ENCODE results near the gene FAM221A. TPM values are rescaled to one million over a fixed set of nuclear protein-coding genes. Genes with fewer than 3 reads are reported as not detected.

Gene FAM221A
- total and polyA plus RNA-seq, 9 of the 15 experiments (the other 6 are each of a cell fraction or from before 2014, with no cell fraction given) = not detected

DNA sequence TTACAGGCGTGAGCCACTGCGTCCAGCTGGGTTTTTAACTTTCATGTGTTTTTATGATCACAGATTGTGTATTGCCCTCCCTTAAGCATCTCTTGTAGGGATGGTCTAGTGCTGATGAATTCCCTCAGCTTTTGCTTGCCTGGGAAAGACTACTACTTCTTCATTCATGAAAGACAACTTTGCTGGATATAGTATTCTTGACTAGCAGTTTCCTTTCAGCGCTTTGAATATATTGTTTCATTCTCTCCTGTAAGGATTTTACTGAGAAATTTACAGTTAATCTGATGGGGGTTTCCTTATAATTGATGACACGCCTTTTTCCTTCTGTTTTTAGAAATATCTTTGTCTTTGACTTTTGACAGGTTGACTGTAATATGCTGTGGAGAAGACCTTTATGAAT lies 63.2 kb downstream of the FAM221A start:
- no peak for TF ChIP-seq JUNB (CRISPR knock-in tag; conservative IDR thresholded peaks at IDR 0.05)
- TF ChIP-seq LEF1 (IDR thresholded peaks at IDR 0.05) = no peak
- TF ChIP-seq LARP7 (IDR thresholded peaks at IDR 0.05) = no peak
- no peak for TF ChIP-seq RB1 (IDR thresholded peaks at IDR 0.05; ENCODE audit: low read depth)
- no peak for TF ChIP-seq GATAD2A (IDR thresholded peaks at IDR 0.05)
- TF ChIP-seq, protein P1, sequence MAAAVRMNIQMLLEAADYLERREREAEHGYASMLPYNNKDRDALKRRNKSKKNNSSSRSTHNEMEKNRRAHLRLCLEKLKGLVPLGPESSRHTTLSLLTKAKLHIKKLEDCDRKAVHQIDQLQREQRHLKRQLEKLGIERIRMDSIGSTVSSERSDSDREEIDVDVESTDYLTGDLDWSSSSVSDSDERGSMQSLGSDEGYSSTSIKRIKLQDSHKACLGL (CRISPR knock-in tag; IDR thresholded peaks at IDR 0.05; ENCODE audit: borderline replicate concordance, poor library complexity, severe bottlenecking) = no peak
- TF ChIP-seq ASH1L (IDR thresholded peaks at IDR 0.05; ENCODE audit: borderline replicate concordance, low read depth, partially characterized antibody) = no peak
- POLR2A ChIA-PET = no interaction called here
- H3K9ac ChIP-seq (ENCODE audit: insufficient read depth in 1 of 2, low read depth in 2 of 2, low read length in 2 of 2) = no peak overlapping the region
- H3K9me1 ChIP-seq (ENCODE audit: control insufficient read depth, insufficient read depth, low read length) = no peaks in the 10 kb centered on the region
- H3K9me3 ChIP-seq (replicated peaks; ENCODE audit: control insufficient read depth, insufficient read depth, low read depth, low read length) = peaks cover 4% of the 10 kb centered on the region
- H3K27ac ChIP-seq (ENCODE audit: extremely low read depth, low read depth, low read length) = no peak overlapping the region
- no peak for ATAC-seq
- no peaks in the 10 kb centered on the region for H3K79me2 ChIP-seq (ENCODE audit: control insufficient read depth, insufficient read depth, low read length)
- no peaks in the 10 kb centered on the region for H3K27me3 ChIP-seq (ENCODE audit: control insufficient read depth in 2 of 2, insufficient read depth in 2 of 2, low read length in 2 of 2)
- no peak overlapping the region for H3K4me2 ChIP-seq (ENCODE audit: insufficient read depth, low read length)
- intact Hi-C loops (cut with micrococcal nuclease) = no loop called here
- FAIRE-seq = no peak
- H2AFZ ChIP-seq (ENCODE audit: low read depth, low read length) = no peak overlapping the region
- H3K4me1 ChIP-seq (replicated peaks in 1 of 2; ENCODE audit: control insufficient read depth in 2 of 2, insufficient read depth in 2 of 2, low read length in 2 of 2) = no peaks in the 10 kb centered on the region
- H3K4me3 ChIP-seq = no peak overlapping the region
- WGBS (ENCODE audit: insufficient coverage, low coverage, missing lambda C conversion rate) = 11% methylated on average over 4 of the region's 4 CpGs
- CTCF ChIA-PET (ENCODE audit: low intra/inter-chr PET ratio) = no interaction called here
- in situ Hi-C loops (cut with MboI) = no loop called here
- BruUV-seq (replicated peaks) = no TSS peak
- H3K36me3 ChIP-seq (ENCODE audit: control insufficient read depth, insufficient read depth, low read length) = no peaks in the 10 kb centered on the region
- DNase-seq (ENCODE audit: extremely low read depth in 1 of 4, low spot score in 3 of 4) = no peak
- no peaks in the 10 kb centered on the region for H4K20me1 ChIP-seq (replicated peaks; ENCODE audit: control insufficient read depth, insufficient read depth, low read length)

DNA sequence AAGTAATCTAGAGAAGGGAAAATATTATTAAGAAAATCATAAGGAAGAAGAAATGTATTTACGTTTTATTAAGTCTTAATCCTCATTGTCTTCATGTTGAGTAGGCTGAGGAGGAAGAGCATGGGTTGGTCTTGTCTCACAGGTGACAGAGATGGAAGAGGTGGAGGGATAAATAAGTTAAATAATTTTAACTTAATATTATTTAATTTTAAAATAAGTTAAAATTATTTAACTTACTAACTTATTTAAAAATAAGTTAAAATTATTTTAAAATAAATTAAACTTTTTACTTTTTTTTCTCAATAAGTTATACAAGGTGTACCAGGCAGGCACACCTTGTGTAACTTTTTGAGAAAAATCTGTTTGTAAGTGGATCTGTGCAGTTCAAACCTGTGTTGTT lies 66.6 kb downstream of the FAM221A start:
- Histone ChIP-seq H3K9ac (ENCODE audit: insufficient read depth in 1 of 2, low read depth in 2 of 2, low read length in 2 of 2) (no peak overlapping the region), H4K20me1 (replicated peaks; ENCODE audit: control insufficient read depth, insufficient read depth, low read length) (no peaks in the 10 kb centered on the region), H3K27ac (ENCODE audit: extremely low read depth, low read depth, low read length) (no peak overlapping the region), H3K4me1 (replicated peaks in 1 of 2; ENCODE audit: control insufficient read depth in 2 of 2, insufficient read depth in 2 of 2, low read length in 2 of 2) (no peaks in the 10 kb centered on the region), H3K9me1 (ENCODE audit: control insufficient read depth, insufficient read depth, low read length) (no peaks in the 10 kb centered on the region), H3K4me3 (no peak overlapping the region), H3K79me2 (ENCODE audit: control insufficient read depth, insufficient read depth, low read length) (no peaks in the 10 kb centered on the region), H2AFZ (ENCODE audit: low read depth, low read length) (no peak overlapping the region), H3K9me3 (replicated peaks; ENCODE audit: control insufficient read depth, insufficient read depth, low read depth, low read length) (peaks cover 4% of the 10 kb centered on the region), H3K4me2 (ENCODE audit: insufficient read depth, low read length) (no peak overlapping the region), H3K36me3 (ENCODE audit: control insufficient read depth, insufficient read depth, low read length) (no peaks in the 10 kb centered on the region), H3K27me3 (ENCODE audit: control insufficient read depth in 2 of 2, insufficient read depth in 2 of 2, low read length in 2 of 2) (no peaks in the 10 kb centered on the region)
- no peak for FAIRE-seq
- 11% methylated on average over 1 of the region's 1 CpG for WGBS (ENCODE audit: insufficient coverage, low coverage, missing lambda C conversion rate)
- intact Hi-C loops (cut with micrococcal nuclease) = no loop called here
- POLR2A ChIA-PET = no interaction called here
- BruUV-seq (replicated peaks) = no TSS peak
- no peak for ATAC-seq
- in situ Hi-C loops (cut with MboI) = no loop called here
- no peak for DNase-seq (ENCODE audit: extremely low read depth in 1 of 4, low spot score in 3 of 4)
- CTCF ChIA-PET (ENCODE audit: low intra/inter-chr PET ratio) = no interaction called here
- TF ChIP-seq TCF7L2 (IDR thresholded peaks at IDR 0.05; ENCODE audit: low read depth, low read length) (no peak), GATAD2B (IDR thresholded peaks at IDR 0.05; ENCODE audit: borderline replicate concordance) (no peak), ZNF274 (IDR thresholded peaks at IDR 0.05; ENCODE audit: borderline replicate concordance, low read depth, low read length) (no peak), TRIM24 (IDR thresholded peaks at IDR 0.05) (no peak), PHTF2 (CRISPR knock-in tag; IDR thresholded peaks at IDR 0.05) (no peak), CHD4 (IDR thresholded peaks at IDR 0.05; ENCODE audit: insufficient read depth, insufficient replicate concordance, low read depth, low read length, poor library complexity, severe bottlenecking) (no peak)
- TF ChIP-seq, protein P2, sequence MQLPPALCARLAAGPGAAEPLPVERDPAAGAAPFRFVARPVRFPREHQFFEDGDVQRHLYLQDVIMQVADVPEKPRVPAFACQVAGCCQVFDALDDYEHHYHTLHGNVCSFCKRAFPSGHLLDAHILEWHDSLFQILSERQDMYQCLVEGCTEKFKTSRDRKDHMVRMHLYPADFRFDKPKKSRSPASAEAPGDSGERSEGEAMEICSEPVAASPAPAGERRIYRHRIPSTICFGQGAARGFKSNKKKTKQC (CRISPR knock-in tag; IDR thresholded peaks at IDR 0.05) = no peak

All from K562 (cell line).